ENCODE data around the gene PSMB3.
A peak's percentile ranks its signal among the peaks of the same experiment; 100 is the strongest.

Gene PSMB3

GRCh38 chr17:38749223-38750043 is 3.1 kb upstream of the PSMB3 start:
- peaks cover 0 to 1% (median under 1%) of the 10 kb centered on the region in 5 donors for H3K36me3 ChIP-seq (ENCODE audit: control insufficient read depth in 5 of 5, insufficient read depth in 5 of 5, low read length in 5 of 5)
- peaks cover 11 to 78% (median 71%) of the 10 kb centered on the region in 5 donors for H3K4me1 ChIP-seq (ENCODE audit: control insufficient read depth in 5 of 5, insufficient read depth in 5 of 5, low read length in 5 of 5)

GRCh38 chr17:38750044-38750311 is 2.6 kb upstream of the PSMB3 start:
- Histone ChIP-seq H3K9me3 (ENCODE audit: control insufficient read depth in 5 of 5, low read length in 5 of 5) (no peaks in the 10 kb centered on the region), H3K9ac (ENCODE audit: low read length in 5 of 5) (peak overlapping the region in 2 of 5 donors; percentile 1 to 69), H3K27ac (ENCODE audit: low read depth, low read length) (no peak overlapping the region), H3K4me1 (ENCODE audit: control insufficient read depth in 5 of 5, insufficient read depth in 5 of 5, low read length in 5 of 5) (peaks cover 11 to 78% (median 71%) of the 10 kb centered on the region in 5 donors), H3K27me3 (ENCODE audit: control insufficient read depth in 5 of 5, insufficient read depth in 4 of 5, low read length in 5 of 5) (peaks cover 0 to 25% (median 6%) of the 10 kb centered on the region in 5 donors), H3K36me3 (ENCODE audit: control insufficient read depth in 5 of 5, insufficient read depth in 5 of 5, low read length in 5 of 5) (peaks cover 0 to 6% (median 4%) of the 10 kb centered on the region in 5 donors), H3K4me3 (ENCODE audit: low read depth in 1 of 5, low read length in 5 of 5) (peak overlapping the region in 4 of 5 donors; percentile 52 to 94 (median 77))

More at GRCh38 chr17:38749223-38750043, 3.1 kb upstream of the PSMB3 start:
- peaks cover 0 to 25% (median 6%) of the 10 kb centered on the region in 5 donors for H3K27me3 ChIP-seq (ENCODE audit: control insufficient read depth in 5 of 5, insufficient read depth in 4 of 5, low read length in 5 of 5)
- peak overlapping the region in 3 of 5 donors; percentile 51 to 69 (median 59) for H3K9ac ChIP-seq (ENCODE audit: low read length in 5 of 5)
- peak overlapping the region; percentile 75 for H3K27ac ChIP-seq (ENCODE audit: low read depth, low read length)
- no peaks in the 10 kb centered on the region for H3K9me3 ChIP-seq (ENCODE audit: control insufficient read depth in 5 of 5, low read length in 5 of 5)
- H3K4me3 ChIP-seq (ENCODE audit: low read depth in 1 of 5, low read length in 5 of 5): peak overlapping the region; percentile 52 to 94 (median 79)

- H3K9ac ChIP-seq (ENCODE audit: low read length in 5 of 5): peak overlapping the region in 1 of 5 donors; percentile 1
These were observed 2.0 kb upstream of the PSMB3 start for GRCh38 chr17:38750312-38751121.

GRCh38 chr17:38751144-38751807 is 1.3 kb upstream of the PSMB3 start:
- Histone ChIP-seq H3K27me3 (ENCODE audit: control insufficient read depth in 5 of 5, insufficient read depth in 4 of 5, low read length in 5 of 5) (peaks cover 0 to 18% (median 6%) of the 10 kb centered on the region in 5 donors), H3K9me3 (ENCODE audit: control insufficient read depth in 5 of 5, low read length in 5 of 5) (no peaks in the 10 kb centered on the region), H3K4me1 (ENCODE audit: control insufficient read depth in 5 of 5, insufficient read depth in 5 of 5, low read length in 5 of 5) (peaks cover 11 to 69% (median 66%) of the 10 kb centered on the region in 5 donors), H3K36me3 (ENCODE audit: control insufficient read depth in 5 of 5, insufficient read depth in 5 of 5, low read length in 5 of 5) (peaks cover 5 to 16% (median 12%) of the 10 kb centered on the region in 5 donors), H3K4me3 (ENCODE audit: low read depth in 1 of 5, low read length in 5 of 5) (peak overlapping the region in 4 of 5 donors; percentile 89 to 99 (median 92)), H3K27ac (ENCODE audit: low read depth, low read length) (peak overlapping the region; percentile 96), H3K9ac (ENCODE audit: low read length in 5 of 5) (no peak overlapping the region)

More at GRCh38 chr17:38750312-38751121, 2.0 kb upstream of the PSMB3 start:
- no peaks in the 10 kb centered on the region for H3K9me3 ChIP-seq (ENCODE audit: control insufficient read depth in 5 of 5, low read length in 5 of 5)
- peaks cover 0 to 8% (median 4%) of the 10 kb centered on the region in 5 donors for H3K36me3 ChIP-seq (ENCODE audit: control insufficient read depth in 5 of 5, insufficient read depth in 5 of 5, low read length in 5 of 5)
- peak overlapping the region in 4 of 5 donors; percentile 52 to 94 (median 77) for H3K4me3 ChIP-seq (ENCODE audit: low read depth in 1 of 5, low read length in 5 of 5)
- peak overlapping the region; percentile 96 for H3K27ac ChIP-seq (ENCODE audit: low read depth, low read length)
- H3K4me1 ChIP-seq (ENCODE audit: control insufficient read depth in 5 of 5, insufficient read depth in 5 of 5, low read length in 5 of 5): peaks cover 11 to 76% (median 69%) of the 10 kb centered on the region in 5 donors
- peaks cover 0 to 25% (median 6%) of the 10 kb centered on the region in 5 donors for H3K27me3 ChIP-seq (ENCODE audit: control insufficient read depth in 5 of 5, insufficient read depth in 4 of 5, low read length in 5 of 5)

GRCh38 chr17:38751808-38752307 is 683 bp upstream of the PSMB3 start:
- Histone ChIP-seq H3K27ac (ENCODE audit: low read depth, low read length) (peak overlapping the region; percentile 96), H3K4me1 (ENCODE audit: control insufficient read depth in 5 of 5, insufficient read depth in 5 of 5, low read length in 5 of 5) (peaks cover 9 to 63% (median 60%) of the 10 kb centered on the region in 5 donors), H3K4me3 (ENCODE audit: low read depth in 1 of 5, low read length in 5 of 5) (peak overlapping the region; percentile 89 to 99 (median 94)), H3K9me3 (ENCODE audit: control insufficient read depth in 5 of 5, low read length in 5 of 5) (no peaks in the 10 kb centered on the region), H3K9ac (ENCODE audit: low read length in 5 of 5) (peak overlapping the region; percentile 66 to 99 (median 79)), H3K27me3 (ENCODE audit: control insufficient read depth in 5 of 5, insufficient read depth in 4 of 5, low read length in 5 of 5) (peaks cover 0 to 15% (median under 1%) of the 10 kb centered on the region in 5 donors), H3K36me3 (ENCODE audit: control insufficient read depth in 5 of 5, insufficient read depth in 5 of 5, low read length in 5 of 5) (peaks cover 5 to 21% (median 16%) of the 10 kb centered on the region in 5 donors)

- H3K9me3 ChIP-seq (ENCODE audit: control insufficient read depth in 5 of 5, low read length in 5 of 5): no peaks in the 10 kb centered on the region
- peak overlapping the region; percentile 90 to 99 (median 97) for H3K4me3 ChIP-seq (ENCODE audit: low read depth in 1 of 5, low read length in 5 of 5)
- peaks cover 9 to 52% (median 50%) of the 10 kb centered on the region in 5 donors for H3K4me1 ChIP-seq (ENCODE audit: control insufficient read depth in 5 of 5, insufficient read depth in 5 of 5, low read length in 5 of 5)
- H3K27ac ChIP-seq (ENCODE audit: low read depth, low read length): peak overlapping the region; percentile 96
- peak overlapping the region; percentile 95 to 99 (median 97) for H3K9ac ChIP-seq (ENCODE audit: low read length in 5 of 5)
- H3K36me3 ChIP-seq (ENCODE audit: control insufficient read depth in 5 of 5, insufficient read depth in 5 of 5, low read length in 5 of 5): peaks cover 5 to 30% (median 20%) of the 10 kb centered on the region in 5 donors
- peaks cover 0 to 15% (median 0%) of the 10 kb centered on the region in 5 donors for H3K27me3 ChIP-seq (ENCODE audit: control insufficient read depth in 5 of 5, insufficient read depth in 4 of 5, low read length in 5 of 5)
These were observed 548 bp downstream of the PSMB3 start for GRCh38 chr17:38753071-38753506.

- Histone ChIP-seq H3K4me3 (ENCODE audit: low read depth in 1 of 5, low read length in 5 of 5) (no peak overlapping the region), H3K27ac (ENCODE audit: low read depth, low read length) (no peak overlapping the region), H3K27me3 (ENCODE audit: control insufficient read depth in 5 of 5, insufficient read depth in 4 of 5, low read length in 5 of 5) (no peaks in the 10 kb centered on the region), H3K36me3 (ENCODE audit: control insufficient read depth in 5 of 5, insufficient read depth in 5 of 5, low read length in 5 of 5) (peaks cover 0 to 87% (median 69%) of the 10 kb centered on the region in 5 donors), H3K9ac (ENCODE audit: low read length in 5 of 5) (no peak overlapping the region), H3K9me3 (ENCODE audit: control insufficient read depth in 5 of 5, low read length in 5 of 5) (no peaks in the 10 kb centered on the region), H3K4me1 (ENCODE audit: control insufficient read depth in 5 of 5, insufficient read depth in 5 of 5, low read length in 5 of 5) (no peaks in the 10 kb centered on the region)
These were observed 9.1 kb downstream of the PSMB3 start for GRCh38 chr17:38761612-38762011.

GRCh38 chr17:38762231-38762630 is 9.7 kb downstream of the PSMB3 start:
- Histone ChIP-seq H3K27ac (ENCODE audit: low read depth, low read length) (no peak overlapping the region), H3K27me3 (ENCODE audit: control insufficient read depth in 5 of 5, insufficient read depth in 4 of 5, low read length in 5 of 5) (no peaks in the 10 kb centered on the region), H3K4me3 (ENCODE audit: low read depth in 1 of 5, low read length in 5 of 5) (no peak overlapping the region), H3K9ac (ENCODE audit: low read length in 5 of 5) (no peak overlapping the region), H3K9me3 (ENCODE audit: control insufficient read depth in 5 of 5, low read length in 5 of 5) (no peaks in the 10 kb centered on the region), H3K36me3 (ENCODE audit: control insufficient read depth in 5 of 5, insufficient read depth in 5 of 5, low read length in 5 of 5) (peaks cover 0 to 93% (median 76%) of the 10 kb centered on the region in 5 donors), H3K4me1 (ENCODE audit: control insufficient read depth in 5 of 5, insufficient read depth in 5 of 5, low read length in 5 of 5) (no peaks in the 10 kb centered on the region)

- Histone ChIP-seq H3K27ac (ENCODE audit: low read depth, low read length) (no peak overlapping the region), H3K4me3 (ENCODE audit: low read depth in 1 of 5, low read length in 5 of 5) (no peak overlapping the region), H3K9me3 (ENCODE audit: control insufficient read depth in 5 of 5, low read length in 5 of 5) (no peaks in the 10 kb centered on the region), H3K27me3 (ENCODE audit: control insufficient read depth in 5 of 5, insufficient read depth in 4 of 5, low read length in 5 of 5) (no peaks in the 10 kb centered on the region), H3K9ac (ENCODE audit: low read length in 5 of 5) (peak overlapping the region in 1 of 5 donors; percentile 39), H3K36me3 (ENCODE audit: control insufficient read depth in 5 of 5, insufficient read depth in 5 of 5, low read length in 5 of 5) (peaks cover 0 to 97% (median 92%) of the 10 kb centered on the region in 5 donors), H3K4me1 (ENCODE audit: control insufficient read depth in 5 of 5, insufficient read depth in 5 of 5, low read length in 5 of 5) (no peaks in the 10 kb centered on the region)
These were observed 13.8 kb downstream of the PSMB3 start for GRCh38 chr17:38766341-38766740.
